OCI-LY1 (cell line): ENCODE measurements around the gene ASGR2.

Experiments
- H2AFZ ChIP-seq: fragments of 200-600 bp; sonication (generic), shearing (Covaris generic); 2 replicates; pipeline ENCODE4 v1.6.0; 2014; ENCODE audit warnings: antibody characterized with exemption, mild to moderate bottlenecking, low read length
- H3F3A ChIP-seq: fragments of 200-600 bp; sonication (generic), shearing (Covaris generic); 2 replicates; pipeline ENCODE4 v1.6.0; 2014; ENCODE audit warnings: mild to moderate bottlenecking, antibody characterized with exemption, low read length, moderate library complexity; ENCODE audit not compliant: insufficient read depth
- H3K27ac ChIP-seq: fragments of 200-600 bp; sonication (generic); 2 replicates; pipeline ENCODE4 v1.5.1; 2014; ENCODE audit warnings: low read length, mixed run types, mild to moderate bottlenecking, low read depth; ENCODE audit not compliant: poor library complexity, severe bottlenecking
- H3K27me3 ChIP-seq: fragments of 200-600 bp; sonication (generic); 2 replicates; pipeline ENCODE4 v1.6.0; 2014; ENCODE audit warnings: antibody characterized with exemption, mild to moderate bottlenecking, low read length, moderate library complexity; ENCODE audit not compliant: insufficient read depth
- H3K36me3 ChIP-seq: fragments of 200-600 bp; sonication (generic); 2 replicates; pipeline ENCODE4 v1.6.1; 2014; ENCODE audit warnings: mild to moderate bottlenecking, antibody characterized with exemption, low read length, moderate library complexity, mixed read lengths; ENCODE audit not compliant: insufficient read depth
- H3K4me1 ChIP-seq: fragments of 200-600 bp; sonication (generic); 2 replicates; pipeline ENCODE4 v1.5.1; 2014; ENCODE audit warnings: mild to moderate bottlenecking, low read length, moderate library complexity; ENCODE audit not compliant: insufficient read depth, severe bottlenecking
- H3K4me2 ChIP-seq: fragments of 200-600 bp; sonication (generic), shearing (Covaris generic); 2 replicates; pipeline ENCODE4 v1.6.1; 2014; ENCODE audit warnings: low read length
- H3K4me3 ChIP-seq: fragments of 200-600 bp; sonication (generic); 2 replicates; pipeline ENCODE4 v1.5.1; 2014; ENCODE audit warnings: low read length, low read depth, mild to moderate bottlenecking, mixed read lengths; ENCODE audit not compliant: poor library complexity, severe bottlenecking
- H3K79me2 ChIP-seq: fragments of 200-600 bp; shearing (Covaris generic); 2 replicates; pipeline ENCODE4 v1.6.1; 2016; ENCODE audit warnings: mixed run types, low read length, mixed read lengths; ENCODE audit not compliant: insufficient read depth
- H3K9ac ChIP-seq: fragments of 200-600 bp; sonication (generic), shearing (Covaris generic); 2 replicates; pipeline ENCODE4 v1.6.1; 2014; ENCODE audit warnings: mild to moderate bottlenecking, low read length, mixed read lengths
- H3K9me2 ChIP-seq: fragments of 200-600 bp; sonication (generic), shearing (Covaris generic); 2 replicates; pipeline ENCODE4 v1.6.1; 2014; ENCODE audit warnings: low read depth, mild to moderate bottlenecking, low read length, mixed read lengths
- H3K9me3 ChIP-seq: fragments of 200-600 bp; shearing (Covaris generic); 2 replicates; pipeline ENCODE4 v1.6.1; 2014; ENCODE audit warnings: low read length, mixed read lengths
- H4K20me1 ChIP-seq: fragments of 200-600 bp; sonication (generic), shearing (Covaris generic); 2 replicates; pipeline ENCODE4 v1.6.0; 2016; ENCODE audit warnings: mild to moderate bottlenecking, low read length; ENCODE audit not compliant: insufficient read depth
- EZH2 ChIP-seq: fragments of 200-600 bp; sonication (generic), shearing (Covaris generic); IDR thresholded peaks from 2 replicates; pipeline ENCODE4 v1.8.0; 2017; ENCODE audit warnings: borderline replicate concordance, mixed run types, mild to moderate bottlenecking, antibody characterized with exemption, low read length, moderate library complexity, mixed read lengths
- TF ChIP-seq, protein P1 (sequence below): fragments of 200-600 bp; sonication (generic), shearing (Covaris generic); IDR thresholded peaks from 2 replicates; pipeline ENCODE4 v1.5.1; 2017; ENCODE audit warnings: mild to moderate bottlenecking, antibody characterized with exemption, low read length, moderate library complexity, mixed read lengths

The ASGR2 gene

DNA sequence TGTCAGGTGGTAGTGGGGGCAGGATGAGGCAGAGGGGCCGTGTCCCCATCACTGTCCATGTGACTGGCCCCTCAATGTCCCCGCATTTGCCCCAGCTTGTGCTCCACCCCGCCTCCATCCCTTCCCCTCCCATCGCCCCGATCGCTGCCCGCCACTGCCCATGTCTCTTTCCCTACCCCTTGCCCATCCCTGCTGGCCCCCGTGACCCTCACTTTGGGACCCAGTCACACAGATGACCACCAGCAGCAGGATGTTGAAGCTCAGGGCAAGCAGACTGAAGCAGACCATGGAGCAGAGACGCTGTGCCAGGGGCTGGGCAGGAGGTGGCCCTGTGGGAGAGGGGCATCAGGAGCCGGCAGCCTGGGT is 6.1 kb downstream of the ASGR2 start:
- no peaks in the 10 kb centered on the region for H3F3A ChIP-seq
- H3K9me2 ChIP-seq: no peaks in the 10 kb centered on the region
- H4K20me1 ChIP-seq: no peaks in the 10 kb centered on the region
- TF ChIP-seq, protein P1, sequence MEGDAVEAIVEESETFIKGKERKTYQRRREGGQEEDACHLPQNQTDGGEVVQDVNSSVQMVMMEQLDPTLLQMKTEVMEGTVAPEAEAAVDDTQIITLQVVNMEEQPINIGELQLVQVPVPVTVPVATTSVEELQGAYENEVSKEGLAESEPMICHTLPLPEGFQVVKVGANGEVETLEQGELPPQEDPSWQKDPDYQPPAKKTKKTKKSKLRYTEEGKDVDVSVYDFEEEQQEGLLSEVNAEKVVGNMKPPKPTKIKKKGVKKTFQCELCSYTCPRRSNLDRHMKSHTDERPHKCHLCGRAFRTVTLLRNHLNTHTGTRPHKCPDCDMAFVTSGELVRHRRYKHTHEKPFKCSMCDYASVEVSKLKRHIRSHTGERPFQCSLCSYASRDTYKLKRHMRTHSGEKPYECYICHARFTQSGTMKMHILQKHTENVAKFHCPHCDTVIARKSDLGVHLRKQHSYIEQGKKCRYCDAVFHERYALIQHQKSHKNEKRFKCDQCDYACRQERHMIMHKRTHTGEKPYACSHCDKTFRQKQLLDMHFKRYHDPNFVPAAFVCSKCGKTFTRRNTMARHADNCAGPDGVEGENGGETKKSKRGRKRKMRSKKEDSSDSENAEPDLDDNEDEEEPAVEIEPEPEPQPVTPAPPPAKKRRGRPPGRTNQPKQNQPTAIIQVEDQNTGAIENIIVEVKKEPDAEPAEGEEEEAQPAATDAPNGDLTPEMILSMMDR: no peak
- TF ChIP-seq EZH2: no peak
- no peaks in the 10 kb centered on the region for H3K36me3 ChIP-seq
- H3K27ac ChIP-seq: no peak overlapping the region
- no peaks in the 10 kb centered on the region for H3K4me1 ChIP-seq
- no peaks in the 10 kb centered on the region for H3K79me2 ChIP-seq
- no peak overlapping the region for H3K9ac ChIP-seq
- no peak overlapping the region for H2AFZ ChIP-seq
- no peak overlapping the region for H3K4me2 ChIP-seq
- H3K9me3 ChIP-seq: no peaks in the 10 kb centered on the region
- H3K27me3 ChIP-seq: no peaks in the 10 kb centered on the region; the same call in 1 of the 2 replicates
- no peak overlapping the region for H3K4me3 ChIP-seq

DNA sequence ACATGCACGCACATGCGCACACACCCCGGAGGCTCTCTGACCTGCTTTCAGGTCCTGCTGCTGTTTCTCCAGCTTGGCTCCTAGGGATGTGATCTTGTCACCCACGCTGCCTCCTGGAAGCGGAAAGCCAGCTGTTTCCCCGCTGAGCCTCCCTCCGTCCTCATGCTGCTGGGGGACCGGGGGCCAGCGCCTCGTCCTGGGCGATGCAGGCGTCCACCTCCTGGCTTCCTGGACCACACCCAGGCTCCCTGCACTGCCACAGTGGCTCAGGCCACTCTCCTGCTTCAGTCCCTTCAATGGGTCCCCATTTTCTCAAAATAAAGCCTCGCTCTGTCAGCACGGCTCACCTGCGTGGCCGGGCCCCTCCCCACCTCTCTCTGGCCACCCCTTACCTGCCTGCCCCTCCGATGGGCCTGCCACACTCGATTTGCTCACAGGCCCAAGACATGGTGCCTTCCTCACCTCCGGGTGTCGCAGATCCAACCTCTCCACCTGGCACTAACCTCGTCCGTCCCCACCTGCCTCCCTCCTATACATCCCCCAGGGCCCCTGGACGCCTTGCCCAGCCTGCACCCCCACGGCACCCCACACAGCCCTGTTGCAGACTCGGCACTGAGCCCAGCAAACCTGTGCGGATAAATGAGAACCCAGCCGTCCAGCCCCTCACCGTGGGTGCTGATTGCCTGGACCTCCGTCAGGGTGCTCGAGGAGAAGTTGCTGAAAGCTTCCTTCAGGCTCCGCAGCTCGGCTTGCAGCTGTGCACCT is 6.6 kb downstream of the ASGR2 start:
- TF ChIP-seq, protein P1: no peak
- no peak for TF ChIP-seq EZH2
- Histone ChIP-seq H3K4me1 (no peaks in the 10 kb centered on the region), H3K36me3 (no peaks in the 10 kb centered on the region), H3K9me2 (no peaks in the 10 kb centered on the region), H3F3A (no peaks in the 10 kb centered on the region), H4K20me1 (no peaks in the 10 kb centered on the region), H3K9me3 (no peaks in the 10 kb centered on the region), H3K9ac (no peak overlapping the region), H3K27me3 (no peaks in the 10 kb centered on the region; the same call in 1 of the 2 replicates), H3K4me2 (no peak overlapping the region), H3K79me2 (no peaks in the 10 kb centered on the region), H2AFZ (no peak overlapping the region), H3K4me3 (no peak overlapping the region), H3K27ac (no peak overlapping the region)

DNA sequence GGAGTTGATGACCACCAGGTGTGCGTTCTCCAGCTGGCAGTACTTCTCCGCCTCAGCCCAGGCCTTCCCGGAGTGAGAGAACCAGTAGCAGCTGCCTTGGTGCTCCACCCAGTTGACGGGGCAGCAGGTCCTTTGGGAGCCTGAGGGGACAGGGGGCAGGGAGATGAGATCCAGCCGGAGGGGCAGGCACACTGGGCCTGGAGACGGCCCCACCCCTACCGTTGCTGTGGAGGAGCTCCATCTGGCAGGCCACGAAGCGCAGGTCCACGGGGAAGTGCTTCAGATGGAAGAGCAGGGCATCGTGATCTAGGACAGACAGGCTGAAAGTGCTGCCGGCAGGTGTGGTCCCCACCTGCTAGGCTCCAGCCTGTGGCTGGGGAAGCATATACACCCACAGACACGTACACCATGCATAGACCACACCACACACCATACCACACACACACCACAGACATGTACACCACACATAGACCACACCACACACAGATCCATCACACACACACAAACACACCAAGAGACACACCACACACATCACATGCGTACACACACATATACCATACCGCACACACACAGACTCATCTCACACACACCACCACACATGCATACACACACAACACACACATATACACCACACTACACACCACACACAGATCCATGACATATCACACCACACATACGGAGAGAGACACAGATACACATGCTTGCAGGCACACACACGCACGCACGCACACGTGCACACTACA is 7.4 kb downstream of the ASGR2 start:
- H3K4me2 ChIP-seq: no peak overlapping the region
- H3K4me1 ChIP-seq: no peaks in the 10 kb centered on the region
- H3K27ac ChIP-seq: no peak overlapping the region
- H2AFZ ChIP-seq: no peak overlapping the region
- no peaks in the 10 kb centered on the region for H3F3A ChIP-seq
- H3K27me3 ChIP-seq: 0 out of 2 replicates have a peak, but pooled peaks cover 6% of the 10 kb centered on the region
- no peaks in the 10 kb centered on the region for H4K20me1 ChIP-seq
- H3K36me3 ChIP-seq: no peaks in the 10 kb centered on the region
- H3K9ac ChIP-seq: no peak overlapping the region
- H3K4me3 ChIP-seq: no peak overlapping the region
- no peaks in the 10 kb centered on the region for H3K9me3 ChIP-seq
- TF ChIP-seq EZH2: no peak
- TF ChIP-seq, protein P1: no peak
- no peaks in the 10 kb centered on the region for H3K9me2 ChIP-seq
- H3K79me2 ChIP-seq: no peaks in the 10 kb centered on the region
